ENCODE data around the gene NMRK2.

- TF ChIP-seq ATF3 (CRISPR knock-in tag; conservative IDR thresholded peaks at IDR 0.05) (no peak), RELA (CRISPR knock-in tag; IDR thresholded peaks at IDR 0.05; ENCODE audit: borderline replicate concordance) (no peak), CTCF (IDR thresholded peaks at IDR 0.05) (no peak), NR3C1 (CRISPR knock-in tag; conservative IDR thresholded peaks at IDR 0.05; ENCODE audit: low read depth) (no peak)
- TF ChIP-seq, protein P1, sequence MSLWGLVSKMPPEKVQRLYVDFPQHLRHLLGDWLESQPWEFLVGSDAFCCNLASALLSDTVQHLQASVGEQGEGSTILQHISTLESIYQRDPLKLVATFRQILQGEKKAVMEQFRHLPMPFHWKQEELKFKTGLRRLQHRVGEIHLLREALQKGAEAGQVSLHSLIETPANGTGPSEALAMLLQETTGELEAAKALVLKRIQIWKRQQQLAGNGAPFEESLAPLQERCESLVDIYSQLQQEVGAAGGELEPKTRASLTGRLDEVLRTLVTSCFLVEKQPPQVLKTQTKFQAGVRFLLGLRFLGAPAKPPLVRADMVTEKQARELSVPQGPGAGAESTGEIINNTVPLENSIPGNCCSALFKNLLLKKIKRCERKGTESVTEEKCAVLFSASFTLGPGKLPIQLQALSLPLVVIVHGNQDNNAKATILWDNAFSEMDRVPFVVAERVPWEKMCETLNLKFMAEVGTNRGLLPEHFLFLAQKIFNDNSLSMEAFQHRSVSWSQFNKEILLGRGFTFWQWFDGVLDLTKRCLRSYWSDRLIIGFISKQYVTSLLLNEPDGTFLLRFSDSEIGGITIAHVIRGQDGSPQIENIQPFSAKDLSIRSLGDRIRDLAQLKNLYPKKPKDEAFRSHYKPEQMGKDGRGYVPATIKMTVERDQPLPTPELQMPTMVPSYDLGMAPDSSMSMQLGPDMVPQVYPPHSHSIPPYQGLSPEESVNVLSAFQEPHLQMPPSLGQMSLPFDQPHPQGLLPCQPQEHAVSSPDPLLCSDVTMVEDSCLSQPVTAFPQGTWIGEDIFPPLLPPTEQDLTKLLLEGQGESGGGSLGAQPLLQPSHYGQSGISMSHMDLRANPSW (CRISPR knock-in tag; conservative IDR thresholded peaks at IDR 0.05; ENCODE audit: low read depth): no peak
Observed at GRCh38 chr19:3899531-3900294, 33.2 kb upstream of the NMRK2 start.
